Muscle layer of duodenum (tissue), 2 donors: ENCODE measurements around the gene GABRG3.

ENCODE experiments used
- H3K27ac ChIP-seq: one replicate; pipeline ENCODE4 v1.7.0; 2013; ENCODE audit warnings: mild to moderate bottlenecking, low read length
- H3K27me3 ChIP-seq: one replicate; pipeline ENCODE4 v1.7.0; 2013; ENCODE audit warnings: low read depth, mild to moderate bottlenecking, control low read depth, low read length
- H3K36me3 ChIP-seq, 2 donors: one replicate each; pipeline ENCODE4 v1.7.0; 2013; ENCODE audit warnings: low read length in 2 of 2, control low read depth in 1 of 2, mild to moderate bottlenecking in 1 of 2; ENCODE audit not compliant: insufficient read depth in 2 of 2, control insufficient read depth in 1 of 2
- H3K4me1 ChIP-seq, 2 donors: one replicate each; pipeline ENCODE4 v1.7.0; 2013; ENCODE audit warnings: low read length in 2 of 2, mild to moderate bottlenecking in 2 of 2, control low read depth in 1 of 2, moderate library complexity in 1 of 2; ENCODE audit not compliant: insufficient read depth in 2 of 2, control insufficient read depth in 1 of 2
- H3K4me3 ChIP-seq, 2 donors: one replicate each; pipeline ENCODE4 v1.7.0; 2013; ENCODE audit warnings: low read length in 2 of 2, low read depth in 1 of 2, mild to moderate bottlenecking in 1 of 2
- H3K9me3 ChIP-seq, 2 donors: one replicate each; pipeline ENCODE4 v1.7.0; 2013; ENCODE audit warnings: low read length in 2 of 2, control low read depth in 1 of 2, mild to moderate bottlenecking in 1 of 2; ENCODE audit not compliant: control insufficient read depth in 1 of 2
- donor health status: healthy.

Gene GABRG3

GRCh38 chr15:27249046-27249759 is 278.2 kb downstream of the GABRG3 start:
- H3K27me3 ChIP-seq = no peaks in the 10 kb centered on the region
- no peak overlapping the region for H3K27ac ChIP-seq
- H3K4me3 ChIP-seq = no peak overlapping the region
- H3K36me3 ChIP-seq = no peaks in the 10 kb centered on the region
- H3K4me1 ChIP-seq = no peaks in the 10 kb centered on the region
- H3K9me3 ChIP-seq = no peaks in the 10 kb centered on the region

- Histone ChIP-seq H3K36me3 (no peaks in the 10 kb centered on the region), H3K27me3 (no peaks in the 10 kb centered on the region), H3K27ac (no peak overlapping the region), H3K9me3 (no peaks in the 10 kb centered on the region), H3K4me3 (no peak overlapping the region), H3K4me1 (no peaks in the 10 kb centered on the region)
Observed at GRCh38 chr15:27249760-27250109, 278.8 kb downstream of the GABRG3 start.

- no peaks in the 10 kb centered on the region for H3K4me1 ChIP-seq
- H3K4me3 ChIP-seq = no peak overlapping the region
- H3K27me3 ChIP-seq = no peaks in the 10 kb centered on the region
- no peaks in the 10 kb centered on the region for H3K36me3 ChIP-seq
- no peak overlapping the region for H3K27ac ChIP-seq
- H3K9me3 ChIP-seq = no peaks in the 10 kb centered on the region
Observed at GRCh38 chr15:27250223-27250622, 279.2 kb downstream of the GABRG3 start.

GRCh38 chr15:27254055-27254454 is 283.1 kb downstream of the GABRG3 start:
- H3K36me3 ChIP-seq = no peaks in the 10 kb centered on the region
- H3K9me3 ChIP-seq = no peaks in the 10 kb centered on the region
- H3K27ac ChIP-seq = no peak overlapping the region
- H3K27me3 ChIP-seq = no peaks in the 10 kb centered on the region
- no peak overlapping the region for H3K4me3 ChIP-seq
- no peaks in the 10 kb centered on the region for H3K4me1 ChIP-seq

GRCh38 chr15:27254801-27255200 is 283.8 kb downstream of the GABRG3 start:
- H3K4me3 ChIP-seq = no peak overlapping the region
- H3K27me3 ChIP-seq = no peaks in the 10 kb centered on the region
- H3K36me3 ChIP-seq = no peaks in the 10 kb centered on the region
- H3K4me1 ChIP-seq = no peaks in the 10 kb centered on the region
- H3K9me3 ChIP-seq = no peaks in the 10 kb centered on the region
- H3K27ac ChIP-seq = no peak overlapping the region

- Histone ChIP-seq H3K9me3 (no peaks in the 10 kb centered on the region), H3K4me1 (no peaks in the 10 kb centered on the region), H3K4me3 (no peak overlapping the region)
Observed at GRCh38 chr15:27256446-27256845, 285.5 kb downstream of the GABRG3 start.

GRCh38 chr15:27258287-27258686 is 287.3 kb downstream of the GABRG3 start:
- Histone ChIP-seq H3K4me3 (no peak overlapping the region), H3K27me3 (no peaks in the 10 kb centered on the region), H3K4me1 (no peaks in the 10 kb centered on the region), H3K27ac (no peak overlapping the region), H3K36me3 (no peaks in the 10 kb centered on the region), H3K9me3 (no peaks in the 10 kb centered on the region)

More at GRCh38 chr15:27256446-27256845, 285.5 kb downstream of the GABRG3 start:
- Histone ChIP-seq H3K27me3 (no peaks in the 10 kb centered on the region), H3K36me3 (no peaks in the 10 kb centered on the region), H3K27ac (no peak overlapping the region)

- H3K4me1 ChIP-seq = no peaks in the 10 kb centered on the region
- H3K27me3 ChIP-seq = no peaks in the 10 kb centered on the region
- no peak overlapping the region for H3K4me3 ChIP-seq
- H3K27ac ChIP-seq = no peak overlapping the region
- no peaks in the 10 kb centered on the region for H3K9me3 ChIP-seq
- H3K36me3 ChIP-seq = no peaks in the 10 kb centered on the region
Observed at GRCh38 chr15:27260523-27260922, 289.5 kb downstream of the GABRG3 start.

GRCh38 chr15:27268923-27269322 is 297.9 kb downstream of the GABRG3 start:
- H3K9me3 ChIP-seq = no peaks in the 10 kb centered on the region
- no peaks in the 10 kb centered on the region for H3K36me3 ChIP-seq
- no peaks in the 10 kb centered on the region for H3K4me1 ChIP-seq
- no peaks in the 10 kb centered on the region for H3K27me3 ChIP-seq
- H3K4me3 ChIP-seq = no peak overlapping the region
- no peak overlapping the region for H3K27ac ChIP-seq

GRCh38 chr15:27271258-27271657 is 300.3 kb downstream of the GABRG3 start:
- no peaks in the 10 kb centered on the region for H3K9me3 ChIP-seq
- no peak overlapping the region for H3K27ac ChIP-seq
- H3K4me1 ChIP-seq = no peaks in the 10 kb centered on the region
- H3K4me3 ChIP-seq = no peak overlapping the region
- H3K36me3 ChIP-seq = no peaks in the 10 kb centered on the region
- H3K27me3 ChIP-seq = no peaks in the 10 kb centered on the region

- Histone ChIP-seq H3K4me1 (no peaks in the 10 kb centered on the region), H3K27ac (no peak overlapping the region), H3K27me3 (no peaks in the 10 kb centered on the region), H3K4me3 (no peak overlapping the region), H3K36me3 (no peaks in the 10 kb centered on the region), H3K9me3 (no peaks in the 10 kb centered on the region)
Observed at GRCh38 chr15:27272427-27272826, 301.4 kb downstream of the GABRG3 start.

GRCh38 chr15:27273506-27273905 is 302.5 kb downstream of the GABRG3 start:
- H3K27me3 ChIP-seq = no peaks in the 10 kb centered on the region
- no peaks in the 10 kb centered on the region for H3K36me3 ChIP-seq
- no peak overlapping the region for H3K4me3 ChIP-seq
- H3K4me1 ChIP-seq = no peaks in the 10 kb centered on the region
- no peaks in the 10 kb centered on the region for H3K9me3 ChIP-seq
- no peak overlapping the region for H3K27ac ChIP-seq
